Neural cell (in vitro differentiated cells): Measurements from ENCODE around the gene ZNF462. TPM values are rescaled to one million over a fixed set of nuclear protein-coding genes. Genes with fewer than 3 reads are reported as not detected.

Source experiments
- H2AFZ ChIP-seq: fragments of 200-600, 300-800 bp; sonication (generic), shearing (Covaris generic); 2 replicates; pipeline ENCODE4 v1.6.0; 2014; ENCODE audit warnings: low read depth, mild to moderate bottlenecking, antibody characterized with exemption, low read length, moderate library complexity
- H3F3A ChIP-seq: fragments of 200-600 bp; shearing (Covaris generic); 2 replicates; pipeline ENCODE4 v1.6.1; 2016; ENCODE audit warnings: mild to moderate bottlenecking, moderate library complexity, mixed read lengths, antibody characterized with exemption, low read length; ENCODE audit not compliant: insufficient read depth, poor library complexity, severe bottlenecking
- H3K27ac ChIP-seq: fragments of 200-600, 300-800 bp; sonication (generic), shearing (Covaris generic); 2 replicates; pipeline ENCODE4 v1.5.1; 2014; ENCODE audit warnings: mild to moderate bottlenecking, low read length, moderate library complexity
- H3K27me3 ChIP-seq: fragments of 300-800, 200-600 bp; sonication (generic), shearing (Covaris generic); 2 replicates; pipeline ENCODE4 v1.6.0; 2014; ENCODE audit warnings: mild to moderate bottlenecking, low read depth, low read length, moderate library complexity; ENCODE audit not compliant: insufficient read depth
- H3K36me3 ChIP-seq: fragments of 300-800, 200-600 bp; sonication (generic), shearing (Covaris generic); 2 replicates; pipeline ENCODE4 v1.5.1; 2014; ENCODE audit warnings: mild to moderate bottlenecking, antibody characterized with exemption, low read length, moderate library complexity; ENCODE audit not compliant: insufficient read depth
- H3K4me2 ChIP-seq: fragments of 300-800, 200-600 bp; sonication (generic), shearing (Covaris generic); 2 replicates; pipeline ENCODE4 v1.6.0; 2014; ENCODE audit warnings: mild to moderate bottlenecking, low read length
- H3K4me3 ChIP-seq: fragments of 300-800, 200-600 bp; sonication (generic), shearing (Covaris generic); 2 replicates; pipeline ENCODE4 v1.5.1; 2014; ENCODE audit warnings: mild to moderate bottlenecking, low read length, moderate library complexity
- H3K79me2 ChIP-seq: fragments of 200-600 bp; shearing (Covaris generic); replicated peaks from 2 replicates; pipeline ENCODE4 v1.6.0; 2014; ENCODE audit warnings: mild to moderate bottlenecking, low read length, moderate library complexity; ENCODE audit not compliant: insufficient read depth
- H3K9ac ChIP-seq: fragments of 300-800, 200-600 bp; sonication (generic), shearing (Covaris generic); 2 replicates; pipeline ENCODE4 v1.6.1; 2016; ENCODE audit warnings: mild to moderate bottlenecking, low read length, mixed read lengths
- H3K9me2 ChIP-seq: fragments of 200-600 bp; shearing (Covaris generic); 2 replicates; pipeline ENCODE4 v1.6.1; 2016; ENCODE audit warnings: mild to moderate bottlenecking, low read length, mixed read lengths; ENCODE audit not compliant: insufficient read depth
- H3K9me3 ChIP-seq: fragments of 200-600, 300-800 bp; sonication (generic), shearing (Covaris generic); 2 replicates; pipeline ENCODE4 v1.6.1; 2016; ENCODE audit warnings: mild to moderate bottlenecking, mixed run types, low read length, moderate library complexity, mixed read lengths
- H4K20me1 ChIP-seq: fragments of 200-600 bp; shearing (Covaris generic); 2 replicates; pipeline ENCODE4 v1.6.1; 2016; ENCODE audit warnings: mild to moderate bottlenecking, mixed run types; ENCODE audit not compliant: insufficient read depth
- CTCF ChIP-seq: fragments of 450-650 bp; IDR thresholded peaks from 2 replicates; pipeline ENCODE4 v1.5.1; 2014; ENCODE audit warnings: antibody characterized with exemption, mild to moderate bottlenecking, moderate library complexity; ENCODE audit not compliant: poor library complexity, severe bottlenecking
- EP300 ChIP-seq: fragments of 450-650 bp; conservative IDR thresholded peaks from 2 replicates; pipeline ENCODE4 v1.6.1; 2014; ENCODE audit warnings: antibody characterized with exemption, mild to moderate bottlenecking, moderate library complexity; ENCODE audit not compliant: poor library complexity, severe bottlenecking
- EZH2 ChIP-seq: fragments of 200-600, 300-800 bp; shearing (Covaris generic), sonication (generic); IDR thresholded peaks from 2 replicates; pipeline ENCODE4 v1.6.1; 2014; ENCODE audit warnings: antibody characterized with exemption, low read length, borderline replicate concordance, mild to moderate bottlenecking; ENCODE audit not compliant: insufficient read depth, poor library complexity, severe bottlenecking
- MXI1 ChIP-seq: fragments of 450-650 bp; conservative IDR thresholded peaks from 2 replicates; pipeline ENCODE4 v1.6.1; 2014; ENCODE audit warnings: antibody characterized with exemption, mild to moderate bottlenecking; ENCODE audit not compliant: poor library complexity, severe bottlenecking
- POLR2AphosphoS5 ChIP-seq: IDR thresholded peaks from 2 replicates; pipeline ENCODE4 v1.6.1; 2012
- RAD21 ChIP-seq: fragments of 450-650 bp; conservative IDR thresholded peaks from 2 replicates; pipeline ENCODE4 v1.6.1; 2014; ENCODE audit warnings: antibody characterized with exemption, mild to moderate bottlenecking, moderate library complexity
- SMC3 ChIP-seq: fragments of 450-650 bp; conservative IDR thresholded peaks from 2 replicates; pipeline ENCODE4 v1.6.1; 2014; ENCODE audit warnings: antibody characterized with exemption, mild to moderate bottlenecking, moderate library complexity; ENCODE audit not compliant: poor library complexity
- TAF1 ChIP-seq: IDR thresholded peaks from 2 replicates; pipeline ENCODE4 v1.6.1; 2012; ENCODE audit warnings: low read depth
- polyA plus RNA-seq: library from polyadenylated mRNA; depleted of rRNA; stranded (reverse); fragments of >200 nt; gene quantifications from 2 replicates; pipeline ENCODE4 v1.2.3, GENCODE V29; 2014
- TF ChIP-seq, protein P1 (sequence below): IDR thresholded peaks from 2 replicates; pipeline ENCODE4 v1.6.1; 2012; ENCODE audit warnings: borderline replicate concordance

ZNF462 gene
- polyA plus RNA-seq, 1 donor from 2014 or later, result 9.1 TPM

- no peak overlapping the region for H2AFZ ChIP-seq
- H3K9me2 ChIP-seq, result no peaks in the 10 kb centered on the region
- no peak overlapping the region for H3K4me3 ChIP-seq
- no peaks in the 10 kb centered on the region for H3F3A ChIP-seq
- no peak overlapping the region for H3K9ac ChIP-seq
- no peaks in the 10 kb centered on the region for H4K20me1 ChIP-seq
- TF ChIP-seq EZH2 (no peak), SMC3 (no peak), MXI1 (no peak), RAD21 (no peak), TAF1 (no peak), EP300 (no peak), POLR2AphosphoS5 (no peak), CTCF (no peak)
- TF ChIP-seq, protein P1, sequence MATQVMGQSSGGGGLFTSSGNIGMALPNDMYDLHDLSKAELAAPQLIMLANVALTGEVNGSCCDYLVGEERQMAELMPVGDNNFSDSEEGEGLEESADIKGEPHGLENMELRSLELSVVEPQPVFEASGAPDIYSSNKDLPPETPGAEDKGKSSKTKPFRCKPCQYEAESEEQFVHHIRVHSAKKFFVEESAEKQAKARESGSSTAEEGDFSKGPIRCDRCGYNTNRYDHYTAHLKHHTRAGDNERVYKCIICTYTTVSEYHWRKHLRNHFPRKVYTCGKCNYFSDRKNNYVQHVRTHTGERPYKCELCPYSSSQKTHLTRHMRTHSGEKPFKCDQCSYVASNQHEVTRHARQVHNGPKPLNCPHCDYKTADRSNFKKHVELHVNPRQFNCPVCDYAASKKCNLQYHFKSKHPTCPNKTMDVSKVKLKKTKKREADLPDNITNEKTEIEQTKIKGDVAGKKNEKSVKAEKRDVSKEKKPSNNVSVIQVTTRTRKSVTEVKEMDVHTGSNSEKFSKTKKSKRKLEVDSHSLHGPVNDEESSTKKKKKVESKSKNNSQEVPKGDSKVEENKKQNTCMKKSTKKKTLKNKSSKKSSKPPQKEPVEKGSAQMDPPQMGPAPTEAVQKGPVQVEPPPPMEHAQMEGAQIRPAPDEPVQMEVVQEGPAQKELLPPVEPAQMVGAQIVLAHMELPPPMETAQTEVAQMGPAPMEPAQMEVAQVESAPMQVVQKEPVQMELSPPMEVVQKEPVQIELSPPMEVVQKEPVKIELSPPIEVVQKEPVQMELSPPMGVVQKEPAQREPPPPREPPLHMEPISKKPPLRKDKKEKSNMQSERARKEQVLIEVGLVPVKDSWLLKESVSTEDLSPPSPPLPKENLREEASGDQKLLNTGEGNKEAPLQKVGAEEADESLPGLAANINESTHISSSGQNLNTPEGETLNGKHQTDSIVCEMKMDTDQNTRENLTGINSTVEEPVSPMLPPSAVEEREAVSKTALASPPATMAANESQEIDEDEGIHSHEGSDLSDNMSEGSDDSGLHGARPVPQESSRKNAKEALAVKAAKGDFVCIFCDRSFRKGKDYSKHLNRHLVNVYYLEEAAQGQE, result no peak
- H3K36me3 ChIP-seq, result no peaks in the 10 kb centered on the region
- H3K27me3 ChIP-seq, result no peaks in the 10 kb centered on the region
- H3K79me2 ChIP-seq, result no peaks in the 10 kb centered on the region
- no peak overlapping the region for H3K27ac ChIP-seq
- no peak overlapping the region for H3K4me2 ChIP-seq
- no peaks in the 10 kb centered on the region for H3K9me3 ChIP-seq
Measured at GRCh38 chr9:107018861-107019545, 156.0 kb downstream of the ZNF462 start.

GRCh38 chr9:107020040-107020530 lies 157.1 kb downstream of the ZNF462 start:
- Histone ChIP-seq H3F3A (no peaks in the 10 kb centered on the region), H4K20me1 (no peaks in the 10 kb centered on the region), H3K9me2 (no peaks in the 10 kb centered on the region), H3K27me3 (no peaks in the 10 kb centered on the region), H3K36me3 (no peaks in the 10 kb centered on the region), H3K27ac (no peak overlapping the region), H3K9me3 (no peaks in the 10 kb centered on the region), H3K9ac (no peak overlapping the region), H3K4me2 (no peak overlapping the region), H3K4me3 (no peak overlapping the region), H3K79me2 (no peaks in the 10 kb centered on the region), H2AFZ (no peak overlapping the region)
- TF ChIP-seq SMC3, result no peak
- TF ChIP-seq POLR2AphosphoS5, result no peak
- no peak for TF ChIP-seq TAF1
- TF ChIP-seq CTCF, result no peak
- TF ChIP-seq EP300, result no peak
- TF ChIP-seq RAD21, result no peak
- no peak for TF ChIP-seq MXI1
- TF ChIP-seq EZH2, result no peak
- TF ChIP-seq, protein P1, result no peak
